Fibroblast of lung (primary cell): Measurements from ENCODE around the gene TCF12. TPM values are rescaled to one million over a fixed set of nuclear protein-coding genes. Genes with fewer than 3 reads are reported as not detected.

Experiments
- DNase-seq, 2 donors: peaks; one replicate each; pipeline versions ENCODE4 v3.0.0 to v3.0.0-alpha.2; 2010; ENCODE audit warnings: low read depth in 2 of 2
- H2AFZ ChIP-seq: 2 replicates; pipeline ENCODE4 v1.5.1; 2012; ENCODE audit warnings: low read length, control low read depth, inconsistent platforms
- H3K27ac ChIP-seq: 2 replicates; pipeline ENCODE4 v1.5.1; 2011; ENCODE audit warnings: low read length, control low read depth; ENCODE audit not compliant: insufficient read depth
- H3K27me3 ChIP-seq: 2 replicates; pipeline ENCODE4 v1.5.1; 2011; ENCODE audit warnings: mild to moderate bottlenecking, low read length; ENCODE audit not compliant: control insufficient read depth, insufficient read depth
- H3K36me3 ChIP-seq: 2 replicates; pipeline ENCODE4 v1.5.1; 2011; ENCODE audit warnings: low read length; ENCODE audit not compliant: control insufficient read depth, insufficient read depth
- H3K4me1 ChIP-seq: 2 replicates; pipeline ENCODE4 v1.5.1; 2011; ENCODE audit warnings: low read length; ENCODE audit not compliant: control insufficient read depth, insufficient read depth; ENCODE audit errors: extremely low read depth
- H3K4me2 ChIP-seq: 2 replicates; pipeline ENCODE4 v1.5.1; 2011; ENCODE audit warnings: low read length, control low read depth; ENCODE audit not compliant: insufficient read depth; ENCODE audit errors: extremely low read depth
- H3K4me3 ChIP-seq, 4 experiments: fragments of 200-600 bp in 1 of 4; sonication (generic) in 1 of 4; replicated peaks in 1 of 4; 2 replicates each; pipeline ENCODE4 v1.5.1; 2011 to 2016; ENCODE audit warnings: low read length in 4 of 4, low read depth in 3 of 4, mild to moderate bottlenecking in 3 of 4, control low read depth in 2 of 4, inconsistent platforms in 1 of 4, mixed read lengths in 1 of 4; ENCODE audit not compliant: insufficient read depth in 1 of 4; ENCODE audit errors: control extremely low read depth in 1 of 4
- H3K79me2 ChIP-seq: 2 replicates; pipeline ENCODE4 v1.5.1; 2012; ENCODE audit warnings: mild to moderate bottlenecking, low read length, inconsistent platforms; ENCODE audit not compliant: control insufficient read depth, insufficient read depth
- H3K9ac ChIP-seq: 2 replicates; pipeline ENCODE4 v1.5.1; 2011; ENCODE audit warnings: mild to moderate bottlenecking, low read length, control low read depth; ENCODE audit not compliant: insufficient read depth
- H3K9me3 ChIP-seq: 2 replicates; pipeline ENCODE4 v1.5.1; 2012; ENCODE audit warnings: low read depth, low read length; ENCODE audit not compliant: control insufficient read depth, insufficient read depth
- H4K20me1 ChIP-seq: 2 replicates; pipeline ENCODE4 v1.5.1; 2011; ENCODE audit warnings: low read length; ENCODE audit not compliant: control insufficient read depth, insufficient read depth; ENCODE audit errors: extremely low read depth
- EZH2 ChIP-seq: IDR thresholded peaks from 2 replicates; pipeline ENCODE4 v1.5.1; 2012; ENCODE audit warnings: low read length, control low read depth, mild to moderate bottlenecking; ENCODE audit errors: missing control alignments
- polyA plus RNA-seq, 2 donors: library from polyadenylated mRNA; depleted of rRNA in 1 of 2; stranded (reverse) in 1 of 2; unstranded in 1 of 2; fragments of >200 nt; gene quantifications; 2 replicates each; pipeline ENCODE4 v1.2.1, GENCODE V29; 2011 to 2012; ENCODE audit warnings: missing spikeins in 1 of 2
- total RNA-seq: library from RNA; depleted of rRNA; stranded (reverse); fragments of >200 nt; gene quantifications from 2 replicates; pipeline ENCODE4 v1.2.1, GENCODE V29; 2014
- TF ChIP-seq, protein P1 (sequence below), 2 donors: IDR thresholded peaks in 1 of 2; conservative IDR thresholded peaks in 1 of 2; 1 replicate in 1 of 2; 2 replicates in 1 of 2; pipeline ENCODE4 v1.5.1; 2011 to 2012; ENCODE audit warnings: low read length in 2 of 2, control low read depth in 1 of 2, inconsistent platforms in 1 of 2, low read depth in 1 of 2, mild to moderate bottlenecking in 1 of 2

Gene TCF12
- total and polyA plus RNA-seq, 2 donors (not counting 1 experiment from before 2014, with no cell fraction given): 105 to 232 TPM

DNA sequence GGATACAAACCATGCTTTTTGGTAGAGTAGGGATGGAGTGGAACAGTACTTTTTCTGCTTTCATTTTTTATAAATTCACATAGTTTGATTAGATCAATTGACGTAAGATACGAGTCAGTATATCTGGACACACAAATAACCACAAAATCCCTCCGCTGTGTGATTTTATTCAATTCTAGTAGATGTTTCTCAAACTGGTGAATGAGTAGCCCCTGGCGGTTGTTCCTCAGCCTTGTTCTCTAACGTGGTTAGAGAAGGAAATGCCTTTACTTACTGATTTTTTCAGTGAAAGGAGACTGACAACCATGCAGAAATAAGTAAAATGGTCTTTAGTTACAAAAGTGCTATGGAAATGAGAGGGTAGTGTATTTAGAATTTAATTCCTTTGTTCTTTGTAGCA, 161.0 kb downstream of the TCF12 start:
- peaks cover 3% of the 10 kb centered on the region for H3K79me2 ChIP-seq
- TF ChIP-seq, protein P1, sequence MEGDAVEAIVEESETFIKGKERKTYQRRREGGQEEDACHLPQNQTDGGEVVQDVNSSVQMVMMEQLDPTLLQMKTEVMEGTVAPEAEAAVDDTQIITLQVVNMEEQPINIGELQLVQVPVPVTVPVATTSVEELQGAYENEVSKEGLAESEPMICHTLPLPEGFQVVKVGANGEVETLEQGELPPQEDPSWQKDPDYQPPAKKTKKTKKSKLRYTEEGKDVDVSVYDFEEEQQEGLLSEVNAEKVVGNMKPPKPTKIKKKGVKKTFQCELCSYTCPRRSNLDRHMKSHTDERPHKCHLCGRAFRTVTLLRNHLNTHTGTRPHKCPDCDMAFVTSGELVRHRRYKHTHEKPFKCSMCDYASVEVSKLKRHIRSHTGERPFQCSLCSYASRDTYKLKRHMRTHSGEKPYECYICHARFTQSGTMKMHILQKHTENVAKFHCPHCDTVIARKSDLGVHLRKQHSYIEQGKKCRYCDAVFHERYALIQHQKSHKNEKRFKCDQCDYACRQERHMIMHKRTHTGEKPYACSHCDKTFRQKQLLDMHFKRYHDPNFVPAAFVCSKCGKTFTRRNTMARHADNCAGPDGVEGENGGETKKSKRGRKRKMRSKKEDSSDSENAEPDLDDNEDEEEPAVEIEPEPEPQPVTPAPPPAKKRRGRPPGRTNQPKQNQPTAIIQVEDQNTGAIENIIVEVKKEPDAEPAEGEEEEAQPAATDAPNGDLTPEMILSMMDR (conservative IDR thresholded peaks at IDR 0.05 in 1 of 2, IDR thresholded peaks at IDR 0.05 in 1 of 2; ENCODE audit: low read depth in 1 of 2, low read length in 2 of 2): no peak
- TF ChIP-seq EZH2: no peak
- no peaks in the 10 kb centered on the region for H4K20me1 ChIP-seq

DNA sequence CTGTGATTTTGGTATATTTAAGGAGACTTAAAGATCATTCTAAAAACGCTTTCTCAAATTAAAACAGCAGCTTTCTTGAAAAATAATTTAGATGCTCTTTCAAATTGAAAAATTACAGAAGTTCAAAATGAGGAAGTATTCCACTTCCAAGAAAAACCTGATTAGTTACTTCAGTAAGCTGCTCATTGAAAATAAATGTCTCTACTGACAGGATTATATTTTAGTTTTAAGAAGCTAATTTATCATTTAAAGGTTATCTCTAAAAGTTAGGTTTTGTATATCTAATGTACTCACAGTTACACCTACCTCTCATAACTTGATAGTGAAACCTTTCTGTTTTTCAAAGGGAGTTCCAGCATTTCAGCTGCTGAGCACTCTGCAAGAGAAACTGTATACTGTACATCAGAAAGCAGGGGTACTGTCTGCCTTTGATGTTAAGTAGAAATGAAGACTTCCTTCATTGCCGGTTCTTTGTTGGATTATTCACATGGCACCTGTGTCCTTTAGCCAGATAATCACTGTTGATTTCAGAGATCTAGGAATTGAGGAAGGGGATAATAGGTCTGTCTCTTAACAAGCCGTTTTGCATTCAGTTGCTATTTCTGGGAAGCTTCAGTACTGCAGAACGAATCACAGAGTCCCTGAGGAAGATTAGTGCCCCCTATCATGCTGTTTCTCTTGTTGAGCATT, 161.6 kb downstream of the TCF12 start:
- no peak overlapping the region for H3K4me3 ChIP-seq
- no peak overlapping the region for H3K4me2 ChIP-seq
- H3K36me3 ChIP-seq: no peaks in the 10 kb centered on the region
- H3K27ac ChIP-seq: no peak overlapping the region
- no peak overlapping the region for H2AFZ ChIP-seq
- no peak for DNase-seq
- no peak for TF ChIP-seq EZH2
- TF ChIP-seq, protein P1 (conservative IDR thresholded peaks at IDR 0.05 in 1 of 2, IDR thresholded peaks at IDR 0.05 in 1 of 2; ENCODE audit: low read depth in 1 of 2, low read length in 2 of 2): no peak
- no peak overlapping the region for H3K9ac ChIP-seq
- H3K79me2 ChIP-seq: peaks cover 2% of the 10 kb centered on the region
- no peaks in the 10 kb centered on the region for H4K20me1 ChIP-seq
- no peaks in the 10 kb centered on the region for H3K27me3 ChIP-seq
- H3K9me3 ChIP-seq: no peaks in the 10 kb centered on the region
- H3K4me1 ChIP-seq: no peaks in the 10 kb centered on the region

More for the DNA sequence above, 161.0 kb downstream of the TCF12 start:
- Histone ChIP-seq H3K9me3 (no peaks in the 10 kb centered on the region), H3K36me3 (no peaks in the 10 kb centered on the region), H2AFZ (no peak overlapping the region), H3K27ac (no peak overlapping the region), H3K4me1 (no peaks in the 10 kb centered on the region), H3K4me2 (no peak overlapping the region), H3K9ac (no peak overlapping the region), H3K4me3 (no peak overlapping the region), H3K27me3 (no peaks in the 10 kb centered on the region)
- DNase-seq: peak in 1 of 2 donors; percentile 44

DNA sequence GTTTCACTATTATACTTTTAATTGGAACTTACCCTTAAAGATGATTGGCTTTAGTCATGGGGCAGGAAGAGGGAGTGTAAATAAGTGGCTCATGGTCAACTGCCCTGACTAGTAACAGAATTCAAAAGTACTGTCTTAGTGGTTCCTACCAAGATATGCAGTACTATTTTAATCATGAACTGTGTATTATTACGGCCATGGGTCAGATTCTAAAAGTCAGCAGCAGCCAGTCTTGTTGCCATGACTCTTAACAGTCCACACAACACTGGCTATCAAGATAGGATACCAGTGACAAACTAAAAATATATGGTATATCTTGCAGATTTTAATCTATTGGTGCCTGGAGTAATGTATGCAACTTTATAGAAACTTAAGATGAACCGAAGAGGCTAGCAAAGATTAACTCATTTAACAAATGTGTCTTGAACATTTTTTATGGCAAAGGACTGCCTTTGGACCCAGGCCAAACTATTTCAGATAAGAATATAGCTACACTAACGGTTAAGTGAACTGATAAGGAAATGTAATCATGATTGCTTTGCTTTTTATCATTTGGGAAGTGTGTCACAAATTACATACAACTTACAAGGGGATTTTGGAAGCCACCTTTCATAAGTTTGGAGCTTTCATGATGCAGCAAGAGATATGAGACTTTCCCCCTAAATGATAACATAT, 163.7 kb downstream of the TCF12 start:
- no peak overlapping the region for H3K9ac ChIP-seq
- peak; percentile 38 to 42 for DNase-seq
- H3K4me2 ChIP-seq: no peak overlapping the region
- H3K4me3 ChIP-seq: no peak overlapping the region
- H2AFZ ChIP-seq: no peak overlapping the region
- no peaks in the 10 kb centered on the region for H4K20me1 ChIP-seq
- peak overlapping the region; percentile 16 for H3K27ac ChIP-seq
- H3K36me3 ChIP-seq: no peaks in the 10 kb centered on the region
- peaks cover 4% of the 10 kb centered on the region for H3K79me2 ChIP-seq
- TF ChIP-seq EZH2: no peak
- TF ChIP-seq, protein P1 (conservative IDR thresholded peaks at IDR 0.05 in 1 of 2, IDR thresholded peaks at IDR 0.05 in 1 of 2; ENCODE audit: low read depth in 1 of 2, low read length in 2 of 2): no peak
- no peaks in the 10 kb centered on the region for H3K9me3 ChIP-seq
- H3K27me3 ChIP-seq: no peaks in the 10 kb centered on the region
- no peaks in the 10 kb centered on the region for H3K4me1 ChIP-seq
